H9 (cell line): Measurements from ENCODE around the gene PHACTR4. TPM values are rescaled to one million over a fixed set of nuclear protein-coding genes. Genes with fewer than 3 reads are reported as not detected.

Experiments used
- DNase-seq: peaks from one replicate; pipeline ENCODE4 v3.0.0-alpha.2; 2017
- H2AFZ ChIP-seq: one replicate; pipeline ENCODE4 v1.6.1; 2013; ENCODE audit warnings: mild to moderate bottlenecking, low read length, control low read depth, moderate library complexity
- H2AK5ac ChIP-seq: 2 replicates; pipeline ENCODE4 v1.6.1; 2013; ENCODE audit warnings: low read length, control low read depth, mixed read lengths; ENCODE audit not compliant: insufficient read length
- H2BK120ac ChIP-seq: one replicate; pipeline ENCODE4 v1.6.1; 2013; ENCODE audit warnings: low read depth, mild to moderate bottlenecking, low read length, control low read depth, inconsistent platforms; ENCODE audit not compliant: poor library complexity, severe bottlenecking
- H2BK12ac ChIP-seq: 2 replicates; pipeline ENCODE4 v1.6.1; 2013; ENCODE audit warnings: low read length, control low read depth, mixed read lengths, low read depth; ENCODE audit not compliant: insufficient read length
- H2BK15ac ChIP-seq: 2 replicates; pipeline ENCODE4 v1.6.1; 2013; ENCODE audit warnings: low read depth, low read length, control low read depth
- H2BK20ac ChIP-seq: one replicate; pipeline ENCODE4 v1.6.1; 2013; ENCODE audit warnings: low read depth, mild to moderate bottlenecking, low read length, control low read depth, inconsistent platforms; ENCODE audit not compliant: poor library complexity, severe bottlenecking
- H2BK5ac ChIP-seq: 2 replicates; pipeline ENCODE4 v1.6.1; 2013; ENCODE audit warnings: low read length, control low read depth, mixed read lengths; ENCODE audit not compliant: insufficient read length
- H3K14ac ChIP-seq: 2 replicates; pipeline ENCODE4 v1.6.1; 2013; ENCODE audit warnings: low read length, control low read depth; ENCODE audit not compliant: insufficient read depth
- H3K18ac ChIP-seq: 2 replicates; pipeline ENCODE4 v1.6.1; 2013; ENCODE audit warnings: low read depth, mild to moderate bottlenecking, mixed read lengths, low read length, control low read depth; ENCODE audit not compliant: insufficient read length
- H3K23ac ChIP-seq: 2 replicates; pipeline ENCODE4 v1.6.1; 2013; ENCODE audit warnings: low read length, control low read depth, mixed read lengths, low read depth; ENCODE audit not compliant: insufficient read length
- H3K23me2 ChIP-seq: 2 replicates; pipeline ENCODE4 v1.6.1; 2013; ENCODE audit warnings: low read depth, mild to moderate bottlenecking, mixed read lengths, low read length, control low read depth; ENCODE audit not compliant: insufficient read length, poor library complexity, severe bottlenecking
- H3K27ac ChIP-seq: 2 replicates; pipeline ENCODE4 v1.5.1; 2013; ENCODE audit warnings: low read length, control low read depth, mixed read lengths, low read depth; ENCODE audit not compliant: insufficient read length
- H3K27me3 ChIP-seq: 2 replicates; pipeline ENCODE4 v1.6.1; 2013; ENCODE audit warnings: low read length, control low read depth, inconsistent platforms; ENCODE audit not compliant: insufficient read depth
- H3K4ac ChIP-seq: 2 replicates; pipeline ENCODE4 v1.6.1; 2013; ENCODE audit warnings: low read depth, mild to moderate bottlenecking, control low read depth, inconsistent platforms, low read length, moderate library complexity
- H3K4me1 ChIP-seq: 2 replicates; pipeline ENCODE4 v1.6.1; 2013; ENCODE audit warnings: low read length, control low read depth, inconsistent platforms; ENCODE audit not compliant: insufficient read depth
- H3K4me2 ChIP-seq: 2 replicates; pipeline ENCODE4 v1.6.1; 2013; ENCODE audit warnings: low read length, control low read depth, mixed read lengths; ENCODE audit not compliant: insufficient read length, insufficient read depth
- H3K56ac ChIP-seq: 2 replicates; pipeline ENCODE4 v1.6.1; 2013; ENCODE audit warnings: low read depth, mild to moderate bottlenecking, mixed read lengths, low read length, control low read depth; ENCODE audit not compliant: insufficient read length
- H3K79me1 ChIP-seq: 2 replicates; pipeline ENCODE4 v1.6.1; 2013; ENCODE audit warnings: low read depth, mild to moderate bottlenecking, moderate library complexity, low read length, control low read depth, inconsistent platforms; ENCODE audit not compliant: insufficient read depth, poor library complexity, severe bottlenecking
- H3K79me2 ChIP-seq: 2 replicates; pipeline ENCODE4 v1.6.1; 2013; ENCODE audit warnings: low read length, control low read depth, inconsistent platforms; ENCODE audit not compliant: insufficient read depth
- H3K9ac ChIP-seq: 2 replicates; pipeline ENCODE4 v1.6.1; 2013; ENCODE audit warnings: low read length, control low read depth, mixed read lengths; ENCODE audit not compliant: insufficient read length; ENCODE audit errors: extremely low read depth
- H3K9me3 ChIP-seq: one replicate; pipeline ENCODE4 v1.6.1; 2013; ENCODE audit warnings: low read depth, low read length, inconsistent platforms; ENCODE audit not compliant: control insufficient read depth
- H3T11ph ChIP-seq: one replicate; pipeline ENCODE4 v1.6.1; 2013; ENCODE audit warnings: mild to moderate bottlenecking, low read length, control low read depth, inconsistent platforms
- H4K20me1 ChIP-seq: one replicate; pipeline ENCODE4 v1.6.1; 2013; ENCODE audit not compliant: control insufficient read depth, insufficient read length, insufficient read depth
- H4K5ac ChIP-seq: 2 replicates; pipeline ENCODE4 v1.6.1; 2013; ENCODE audit warnings: low read depth, mild to moderate bottlenecking, mixed read lengths, low read length, control low read depth; ENCODE audit not compliant: insufficient read length
- H4K8ac ChIP-seq: replicated peaks from 2 replicates; pipeline ENCODE4 v1.6.1; 2013; ENCODE audit warnings: low read length, control low read depth, mixed read lengths, low read depth; ENCODE audit not compliant: insufficient read length
- H4K91ac ChIP-seq: 2 replicates; pipeline ENCODE4 v1.6.1; 2013; ENCODE audit warnings: low read depth, mild to moderate bottlenecking, moderate library complexity, mixed read lengths, low read length, control low read depth; ENCODE audit not compliant: insufficient read length
- H3K27ac Mint-ChIP-seq, 3 experiments: 2 replicates in 2 of 3; 3 replicates in 1 of 3; pipeline ENCODE4 v1.8.0; 2020 to 2021; ENCODE audit warnings: mixed read lengths in 3 of 3, mild to moderate bottlenecking in 1 of 3, moderate library complexity in 1 of 3
- H3K27me3 Mint-ChIP-seq: 2 replicates; pipeline ENCODE4 v1.8.0; 2021; ENCODE audit warnings: low read depth, mild to moderate bottlenecking, moderate library complexity, mixed read lengths
- H3K36me3 Mint-ChIP-seq, 3 experiments: 2 replicates in 2 of 3; 3 replicates in 1 of 3; pipeline ENCODE4 v1.8.0; 2020 to 2021; ENCODE audit warnings: low read depth in 3 of 3, mixed read lengths in 3 of 3; ENCODE audit not compliant: insufficient read depth in 1 of 3
- H3K4me1 Mint-ChIP-seq, 2 experiments: 2 replicates each; pipeline ENCODE4 v1.8.0; 2020; ENCODE audit warnings: mixed read lengths in 2 of 2
- H3K4me3 Mint-ChIP-seq, 2 experiments: 2 replicates in 1 of 2; 3 replicates in 1 of 2; pipeline ENCODE4 v1.8.0; 2020 to 2021; ENCODE audit warnings: mild to moderate bottlenecking in 2 of 2, mixed read lengths in 2 of 2, moderate library complexity in 1 of 2
- H3K9me3 Mint-ChIP-seq, 2 experiments: 2 replicates in 1 of 2; 3 replicates in 1 of 2; pipeline ENCODE4 v1.8.0; 2020; ENCODE audit warnings: mild to moderate bottlenecking in 2 of 2, mixed read lengths in 2 of 2, moderate library complexity in 1 of 2
- WGBS: extraction: QIAGEN DNeasy Blood & Tissue Kit; methylation state at CpG from one replicate; pipeline ENCODE4 v1.1.7; 2013; ENCODE audit warnings: missing lambda C conversion rate, low lambda C conversion rate, mixed read lengths; ENCODE audit not compliant: insufficient read length; ENCODE audit errors: extremely low coverage; 5-methylcytosine and 5-hydroxymethylcytosine counted together
- total RNA-seq: library from RNA; stranded (reverse); gene quantifications from 2 replicates; pipeline ENCODE4 v1.2.1, GENCODE V29; 2021
- TF ChIP-seq, protein P1 (sequence below): fragments of 200-600 bp; sonication (generic); conservative IDR thresholded peaks from 3 replicates; pipeline ENCODE4 v1.8.0; 2021; ENCODE audit warnings: antibody characterized with exemption, mild to moderate bottlenecking

Gene PHACTR4
- total RNA-seq, 1 experiment from 2014 or later: 54.0 TPM

DNA sequence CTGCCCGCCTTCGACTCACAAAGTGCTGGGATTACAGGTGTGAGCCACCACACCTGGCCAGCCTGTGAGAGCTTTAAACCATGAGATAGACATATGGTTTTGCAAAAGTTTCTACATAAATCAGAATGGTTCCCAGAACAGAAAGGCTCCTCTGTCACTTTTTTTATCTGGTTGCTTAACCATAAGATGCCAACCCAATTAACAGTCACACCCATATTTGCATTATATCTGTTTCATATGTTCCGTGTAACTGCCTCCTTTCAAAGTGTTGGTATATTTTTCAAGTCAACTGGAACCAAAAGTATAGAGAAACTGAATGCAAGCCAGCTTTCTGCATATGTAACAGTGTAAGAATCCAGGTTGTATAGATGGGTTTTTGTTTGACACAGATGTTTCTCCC is 112.6 kb downstream of the PHACTR4 start:
- no CpG with 5 or more reads among the region's 3 CpGs for WGBS
- no peaks in the 10 kb centered on the region for H3K27me3 ChIP-seq
- no peak overlapping the region for H3K23ac ChIP-seq
- TF ChIP-seq, protein P1, sequence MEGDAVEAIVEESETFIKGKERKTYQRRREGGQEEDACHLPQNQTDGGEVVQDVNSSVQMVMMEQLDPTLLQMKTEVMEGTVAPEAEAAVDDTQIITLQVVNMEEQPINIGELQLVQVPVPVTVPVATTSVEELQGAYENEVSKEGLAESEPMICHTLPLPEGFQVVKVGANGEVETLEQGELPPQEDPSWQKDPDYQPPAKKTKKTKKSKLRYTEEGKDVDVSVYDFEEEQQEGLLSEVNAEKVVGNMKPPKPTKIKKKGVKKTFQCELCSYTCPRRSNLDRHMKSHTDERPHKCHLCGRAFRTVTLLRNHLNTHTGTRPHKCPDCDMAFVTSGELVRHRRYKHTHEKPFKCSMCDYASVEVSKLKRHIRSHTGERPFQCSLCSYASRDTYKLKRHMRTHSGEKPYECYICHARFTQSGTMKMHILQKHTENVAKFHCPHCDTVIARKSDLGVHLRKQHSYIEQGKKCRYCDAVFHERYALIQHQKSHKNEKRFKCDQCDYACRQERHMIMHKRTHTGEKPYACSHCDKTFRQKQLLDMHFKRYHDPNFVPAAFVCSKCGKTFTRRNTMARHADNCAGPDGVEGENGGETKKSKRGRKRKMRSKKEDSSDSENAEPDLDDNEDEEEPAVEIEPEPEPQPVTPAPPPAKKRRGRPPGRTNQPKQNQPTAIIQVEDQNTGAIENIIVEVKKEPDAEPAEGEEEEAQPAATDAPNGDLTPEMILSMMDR: no peak
- H3K79me1 ChIP-seq: no peaks in the 10 kb centered on the region
- H3T11ph ChIP-seq: no peak overlapping the region
- H3K14ac ChIP-seq: no peak overlapping the region
- no peak overlapping the region for H2AK5ac ChIP-seq
- Mint-ChIP-seq H3K36me3 (peaks cover 25 to 76% (median 54%) of the 10 kb centered on the region in 3 experiments), H3K27me3 (no peaks in the 10 kb centered on the region), H3K27ac (no peak overlapping the region), H3K4me3 (no peak overlapping the region), H3K4me1 (no peaks in the 10 kb centered on the region), H3K9me3 (no peaks in the 10 kb centered on the region)
- H3K27ac ChIP-seq: no peak overlapping the region
- no peaks in the 10 kb centered on the region for H3K4me1 ChIP-seq
- H3K79me2 ChIP-seq: no peaks in the 10 kb centered on the region
- H2BK15ac ChIP-seq: no peak overlapping the region
- H3K56ac ChIP-seq: no peak overlapping the region
- H2BK120ac ChIP-seq: no peak overlapping the region
- no peaks in the 10 kb centered on the region for H3K9me3 ChIP-seq
- H2BK5ac ChIP-seq: no peak overlapping the region
- no peak overlapping the region for H2BK20ac ChIP-seq
- H3K4ac ChIP-seq: no peak overlapping the region
- H2BK12ac ChIP-seq: no peak overlapping the region
- H2AFZ ChIP-seq: no peak overlapping the region
- no peak overlapping the region for H3K4me2 ChIP-seq
- no peak overlapping the region for H4K5ac ChIP-seq
- H3K23me2 ChIP-seq: no peaks in the 10 kb centered on the region
- DNase-seq: no peak
- H4K8ac ChIP-seq: no peak overlapping the region
- no peak overlapping the region for H3K18ac ChIP-seq
- H3K9ac ChIP-seq: no peak overlapping the region
- H4K20me1 ChIP-seq: no peaks in the 10 kb centered on the region
- no peak overlapping the region for H4K91ac ChIP-seq
